GM12878 (cell line): ENCODE data around the gene CDC42EP3. TPM values are rescaled to one million over a fixed set of nuclear protein-coding genes. Genes with fewer than 3 reads are reported as not detected.

Source experiments
- ATAC-seq: fragments of 200-7000 bp; cut with Tn5 transposase; 3 replicates; pipeline ENCODE4 v1.9.1; 2020; ENCODE audit warnings: mild to moderate bottlenecking, moderate library complexity
- BruUV-seq: library from RNA; stranded (reverse); fragments of 400-500 nt; replicated peaks from 2 replicates; lab custom pipeline; 2021; lab: Mats Ljungman, UMichigan
- CTCF ChIA-PET: fragments of 300-600 bp; sonication (Branson Sonifier 250); formaldehyde crosslinking; extraction: SDS; loops from one replicate; lab custom pipeline; 2021; ENCODE audit warnings: inconsistent platforms; lab: Yijun Ruan, JAX
- POLR2A ChIA-PET: fragments of 350-600 bp; formaldehyde crosslinking; extraction: SDS; loops from one replicate; lab custom pipeline; 2021; ENCODE audit warnings: inconsistent platforms; lab: Charles Lee
- RAD21 ChIA-PET: fragments of 300-600 bp; sonication (Branson Sonifier 250); formaldehyde crosslinking; loops from one replicate; lab custom pipeline; 2023; ENCODE audit warnings: antibody characterized with exemption; ENCODE audit not compliant: unreplicated experiment; lab: Charles Lee
- SMC1A ChIA-PET: fragments of 300-600 bp; sonication (Branson Sonifier 250); formaldehyde crosslinking; loops from one replicate; lab custom pipeline; 2023; ENCODE audit not compliant: unreplicated experiment, uncharacterized antibody; lab: Charles Lee
- DNase-seq: peaks from one replicate; pipeline ENCODE4 v3.0.0-alpha.2; 2011; ENCODE audit warnings: low read depth, low spot score
- FAIRE-seq: peaks from 3 replicates; lab custom pipeline; 2011; peaks lifted over from hg19 to GRCh38; lab: Jason Lieb, UNC
- H2AFZ ChIP-seq: 2 replicates; pipeline ENCODE4 v1.6.0; 2011; ENCODE audit warnings: low read depth, low read length, control low read depth; ENCODE audit not compliant: control insufficient read depth
- H3K27ac ChIP-seq: 2 replicates; pipeline ENCODE4 v1.5.1; 2011; ENCODE audit warnings: control low read depth; ENCODE audit not compliant: control insufficient read depth, insufficient read depth
- H3K27me3 ChIP-seq, 2 experiments: replicated peaks in 1 of 2; 2 replicates each; pipeline versions ENCODE4 v1.6.0 to v1.6.1; 2011; ENCODE audit warnings: low read length in 1 of 2; ENCODE audit not compliant: control insufficient read depth in 2 of 2, insufficient read depth in 2 of 2
- H3K36me3 ChIP-seq, 2 experiments: 2 replicates each; pipeline ENCODE4 v1.5.1; 2011; ENCODE audit warnings: low read length in 1 of 2; ENCODE audit not compliant: control insufficient read depth in 2 of 2, insufficient read depth in 2 of 2
- H3K4me1 ChIP-seq: 2 replicates; pipeline ENCODE4 v1.6.1; 2011; ENCODE audit warnings: mild to moderate bottlenecking, low read length, moderate library complexity, mixed read lengths; ENCODE audit not compliant: control insufficient read depth, insufficient read depth
- H3K4me2 ChIP-seq: 2 replicates; pipeline ENCODE4 v1.6.0; 2011; ENCODE audit warnings: control low read depth; ENCODE audit not compliant: control insufficient read depth, insufficient read depth
- H3K4me3 ChIP-seq: fragments of 200-600 bp; sonication (generic); 2 replicates; pipeline ENCODE4 v1.5.1; 2016
- H3K79me2 ChIP-seq: 2 replicates; pipeline ENCODE4 v1.6.0; 2011; ENCODE audit warnings: low read length; ENCODE audit not compliant: control insufficient read depth, insufficient read depth
- H3K9ac ChIP-seq: 2 replicates; pipeline ENCODE4 v1.8.0; 2011; ENCODE audit warnings: low read length, control low read depth, mixed read lengths; ENCODE audit not compliant: control insufficient read depth, insufficient read depth
- H3K9me3 ChIP-seq: replicated peaks from 3 replicates; pipeline ENCODE4 v1.5.1; 2011; ENCODE audit warnings: mild to moderate bottlenecking, low read length; ENCODE audit not compliant: control insufficient read depth, insufficient read depth
- H4K20me1 ChIP-seq: 2 replicates; pipeline ENCODE4 v1.6.0; 2011; ENCODE audit not compliant: control insufficient read depth, insufficient read depth
- ETV6 ChIP-seq, 2 experiments: fragments of 450-650 bp in 1 of 2; IDR thresholded peaks in 1 of 2; conservative IDR thresholded peaks in 1 of 2; 2 replicates each; pipeline ENCODE4 v1.6.1; 2014; ENCODE audit warnings: antibody characterized with exemption in 1 of 2, borderline replicate concordance in 1 of 2, low read depth in 1 of 2, mild to moderate bottlenecking in 1 of 2, moderate library complexity in 1 of 2
- FOXM1 ChIP-seq: IDR thresholded peaks from 2 replicates; pipeline ENCODE4 v1.6.1; 2012; ENCODE audit warnings: low read depth, mild to moderate bottlenecking, inconsistent platforms, low read length, moderate library complexity
- GATAD2B ChIP-seq: fragments of 450-650 bp; conservative IDR thresholded peaks from 2 replicates; pipeline ENCODE4 v1.6.1; 2017; ENCODE audit warnings: low read depth, mild to moderate bottlenecking, moderate library complexity
- MEF2A ChIP-seq: IDR thresholded peaks from 2 replicates; pipeline ENCODE4 v1.6.1; 2011; ENCODE audit warnings: low read depth, mild to moderate bottlenecking, low read length, moderate library complexity; ENCODE audit not compliant: insufficient read depth
- NR2C1 ChIP-seq: fragments of 450-650 bp; IDR thresholded peaks from 2 replicates; pipeline ENCODE4 v1.6.1; 2017; ENCODE audit warnings: antibody characterized with exemption, mild to moderate bottlenecking, moderate library complexity
- SIN3A ChIP-seq: IDR thresholded peaks from 2 replicates; pipeline ENCODE4 v1.6.1; 2012; ENCODE audit warnings: low read depth, low read length, improper control_type of control experiment
- ZNF274 ChIP-seq: IDR thresholded peaks from one replicate; pipeline ENCODE4 v1.8.0; 2011; ENCODE audit not compliant: insufficient read length, insufficient read depth
- ZNF384 ChIP-seq: IDR thresholded peaks from 2 replicates; pipeline ENCODE4 v1.6.1; 2012; ENCODE audit warnings: low read depth, mild to moderate bottlenecking, low read length, improper control_type of control experiment, borderline replicate concordance
- WGBS: methylation state at CpG from one replicate; pipeline ENCODE4 v1.1.6; 2016; ENCODE audit warnings: low lambda C conversion rate; ENCODE audit not compliant: insufficient replicate concordance, insufficient coverage; ENCODE audit errors: missing lambda C conversion rate; 5-methylcytosine and 5-hydroxymethylcytosine counted together
- in situ Hi-C: fragments of 300-500 bp; cut with MboI; formaldehyde crosslinking; loops from 9 replicates; pipeline ENCODE4 v1.14.3; 2018; ENCODE audit warnings: mixed read lengths
- intact Hi-C: fragments of 100-400 bp; cut with micrococcal nuclease; formaldehyde crosslinking; loops from one replicate; pipeline ENCODE4 v1.14.2; 2022; ENCODE audit not compliant: unreplicated experiment
- polyA plus RNA-seq, 11 experiments: library from polyadenylated mRNA; depleted of rRNA in 4 of 11; unstranded in 6 of 11; stranded (reverse) in 5 of 11; fragments of >200 nt; fragmentation: Nextera tagmentation in 4 of 11; fragmentation: Illumina TruSeq in 1 of 11; extraction: Ambion mirVana in 4 of 11; extraction: Trizol in 1 of 11; gene quantifications; 1 replicate in 1 of 11; 2 replicates in 10 of 11; pipeline versions ENCODE4 v1.2.1 to v1.2.3, GENCODE V29; 2011 to 2016; ENCODE audit warnings: inconsistent platforms in 2 of 11, missing spikeins in 2 of 11, low read depth in 1 of 11
- total RNA-seq, 4 experiments: library from RNA; depleted of rRNA in 3 of 4; stranded (reverse); fragments of >200 nt in 3 of 4; fragmentation: Illumina TruSeq in 1 of 4; extraction: Trizol in 1 of 4; gene quantifications; 2 replicates each; pipeline versions ENCODE4 v1.2.1 to v1.2.3, GENCODE V29; 2013 to 2021
- TF ChIP-seq, protein P1 (sequence below): fragments of 450-650 bp; IDR thresholded peaks from 2 replicates; pipeline ENCODE4 v1.6.1; 2016; ENCODE audit warnings: mild to moderate bottlenecking, moderate library complexity, borderline replicate concordance
- TF ChIP-seq, protein P2 (sequence below): fragments of 450-650 bp; IDR thresholded peaks from 2 replicates; pipeline ENCODE4 v1.6.1; 2017; ENCODE audit warnings: low read depth, mild to moderate bottlenecking, moderate library complexity
- TF ChIP-seq, protein P3 (sequence below): fragments of 450-650 bp; IDR thresholded peaks from 2 replicates; pipeline ENCODE4 v1.6.1; 2017; ENCODE audit warnings: antibody characterized with exemption, mild to moderate bottlenecking, moderate library complexity
- TF ChIP-seq, protein P4 (sequence below): fragments of 450-650 bp; conservative IDR thresholded peaks from 2 replicates; pipeline ENCODE4 v1.6.1; 2017; ENCODE audit warnings: mild to moderate bottlenecking, moderate library complexity

The CDC42EP3 gene
- total and polyA plus RNA-seq, 10 of the 15 experiments (the other 5 are each of a cell fraction or from before 2014, with no cell fraction given): 11.8 to 86.9 (median 52.9) TPM

DNA sequence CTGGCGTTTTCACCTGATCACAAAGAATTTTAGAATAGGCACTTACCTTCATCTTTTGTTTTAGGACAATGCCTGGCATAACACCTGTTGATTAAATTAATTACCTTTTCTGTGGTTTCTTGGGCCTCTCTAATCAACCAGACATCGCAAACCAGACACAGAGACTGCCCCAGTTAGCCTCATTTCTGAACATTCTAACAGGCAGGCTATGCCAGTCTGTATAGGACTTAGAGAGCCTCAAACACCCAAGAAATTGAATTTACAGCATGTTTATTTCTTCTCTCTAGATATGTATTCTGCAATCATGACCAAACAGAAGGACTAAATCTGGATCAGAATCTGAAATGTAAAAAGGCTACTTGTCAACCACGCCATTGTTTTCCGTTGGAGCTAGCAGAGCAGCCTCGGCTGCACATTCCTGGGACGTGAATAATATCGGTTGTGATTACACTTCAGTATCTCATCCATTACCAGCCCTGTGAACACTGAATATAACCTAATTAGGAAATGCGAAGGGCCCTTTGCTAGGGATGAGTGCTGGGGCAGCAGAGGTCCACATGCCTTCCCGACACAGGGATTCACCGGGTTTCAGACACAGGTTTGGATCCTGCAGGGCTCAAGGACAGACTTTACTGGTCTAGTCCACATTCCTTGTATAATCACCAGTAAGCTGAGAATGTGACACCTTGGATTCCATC is 17.5 kb upstream of the CDC42EP3 start:
- no peaks in the 10 kb centered on the region for H3K27me3 ChIP-seq
- no peak overlapping the region for H3K4me3 ChIP-seq
- ChIA-PET SMC1A (no interaction called here), RAD21 (no interaction called here), POLR2A (no interaction called here), CTCF (interaction anchor here (0.8 kb wide), 1 partner anchor 92 kb away, joined by 3 read pairs; no protein-coding TSS in a partner anchor)
- H3K36me3 ChIP-seq: no peaks in the 10 kb centered on the region
- no peak for FAIRE-seq
- no TSS peak for BruUV-seq
- intact Hi-C loops (no loop called here), in situ Hi-C loops (no loop called here)
- no peaks in the 10 kb centered on the region for H3K79me2 ChIP-seq
- H3K27ac ChIP-seq: no peak overlapping the region
- no peak overlapping the region for H2AFZ ChIP-seq
- no peak overlapping the region for H3K4me2 ChIP-seq
- no peak overlapping the region for H3K9ac ChIP-seq
- H4K20me1 ChIP-seq: no peaks in the 10 kb centered on the region
- no peak for DNase-seq
- H3K9me3 ChIP-seq: peaks cover 2% of the 10 kb centered on the region; the same call in 1 of the 3 replicates
- no peak for ATAC-seq
- 66% methylated on average over 10 of the region's 10 CpGs for WGBS
- no peaks in the 10 kb centered on the region for H3K4me1 ChIP-seq
- TF ChIP-seq, protein P1, sequence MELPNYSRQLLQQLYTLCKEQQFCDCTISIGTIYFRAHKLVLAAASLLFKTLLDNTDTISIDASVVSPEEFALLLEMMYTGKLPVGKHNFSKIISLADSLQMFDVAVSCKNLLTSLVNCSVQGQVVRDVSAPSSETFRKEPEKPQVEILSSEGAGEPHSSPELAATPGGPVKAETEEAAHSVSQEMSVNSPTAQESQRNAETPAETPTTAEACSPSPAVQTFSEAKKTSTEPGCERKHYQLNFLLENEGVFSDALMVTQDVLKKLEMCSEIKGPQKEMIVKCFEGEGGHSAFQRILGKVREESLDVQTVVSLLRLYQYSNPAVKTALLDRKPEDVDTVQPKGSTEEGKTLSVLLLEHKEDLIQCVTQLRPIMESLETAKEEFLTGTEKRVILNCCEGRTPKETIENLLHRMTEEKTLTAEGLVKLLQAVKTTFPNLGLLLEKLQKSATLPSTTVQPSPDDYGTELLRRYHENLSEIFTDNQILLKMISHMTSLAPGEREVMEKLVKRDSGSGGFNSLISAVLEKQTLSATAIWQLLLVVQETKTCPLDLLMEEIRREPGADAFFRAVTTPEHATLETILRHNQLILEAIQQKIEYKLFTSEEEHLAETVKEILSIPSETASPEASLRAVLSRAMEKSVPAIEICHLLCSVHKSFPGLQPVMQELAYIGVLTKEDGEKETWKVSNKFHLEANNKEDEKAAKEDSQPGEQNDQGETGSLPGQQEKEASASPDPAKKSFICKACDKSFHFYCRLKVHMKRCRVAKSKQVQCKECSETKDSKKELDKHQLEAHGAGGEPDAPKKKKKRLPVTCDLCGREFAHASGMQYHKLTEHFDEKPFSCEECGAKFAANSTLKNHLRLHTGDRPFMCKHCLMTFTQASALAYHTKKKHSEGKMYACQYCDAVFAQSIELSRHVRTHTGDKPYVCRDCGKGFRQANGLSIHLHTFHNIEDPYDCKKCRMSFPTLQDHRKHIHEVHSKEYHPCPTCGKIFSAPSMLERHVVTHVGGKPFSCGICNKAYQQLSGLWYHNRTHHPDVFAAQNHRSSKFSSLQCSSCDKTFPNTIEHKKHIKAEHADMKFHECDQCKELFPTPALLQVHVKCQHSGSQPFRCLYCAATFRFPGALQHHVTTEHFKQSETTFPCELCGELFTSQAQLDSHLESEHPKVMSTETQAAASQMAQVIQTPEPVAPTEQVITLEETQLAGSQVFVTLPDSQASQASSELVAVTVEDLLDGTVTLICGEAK: no peak
- no peak for TF ChIP-seq NR2C1
- TF ChIP-seq, protein P2, sequence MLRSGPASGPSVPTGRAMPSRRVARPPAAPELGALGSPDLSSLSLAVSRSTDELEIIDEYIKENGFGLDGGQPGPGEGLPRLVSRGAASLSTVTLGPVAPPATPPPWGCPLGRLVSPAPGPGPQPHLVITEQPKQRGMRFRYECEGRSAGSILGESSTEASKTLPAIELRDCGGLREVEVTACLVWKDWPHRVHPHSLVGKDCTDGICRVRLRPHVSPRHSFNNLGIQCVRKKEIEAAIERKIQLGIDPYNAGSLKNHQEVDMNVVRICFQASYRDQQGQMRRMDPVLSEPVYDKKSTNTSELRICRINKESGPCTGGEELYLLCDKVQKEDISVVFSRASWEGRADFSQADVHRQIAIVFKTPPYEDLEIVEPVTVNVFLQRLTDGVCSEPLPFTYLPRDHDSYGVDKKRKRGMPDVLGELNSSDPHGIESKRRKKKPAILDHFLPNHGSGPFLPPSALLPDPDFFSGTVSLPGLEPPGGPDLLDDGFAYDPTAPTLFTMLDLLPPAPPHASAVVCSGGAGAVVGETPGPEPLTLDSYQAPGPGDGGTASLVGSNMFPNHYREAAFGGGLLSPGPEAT: no peak
- TF ChIP-seq, protein P3, sequence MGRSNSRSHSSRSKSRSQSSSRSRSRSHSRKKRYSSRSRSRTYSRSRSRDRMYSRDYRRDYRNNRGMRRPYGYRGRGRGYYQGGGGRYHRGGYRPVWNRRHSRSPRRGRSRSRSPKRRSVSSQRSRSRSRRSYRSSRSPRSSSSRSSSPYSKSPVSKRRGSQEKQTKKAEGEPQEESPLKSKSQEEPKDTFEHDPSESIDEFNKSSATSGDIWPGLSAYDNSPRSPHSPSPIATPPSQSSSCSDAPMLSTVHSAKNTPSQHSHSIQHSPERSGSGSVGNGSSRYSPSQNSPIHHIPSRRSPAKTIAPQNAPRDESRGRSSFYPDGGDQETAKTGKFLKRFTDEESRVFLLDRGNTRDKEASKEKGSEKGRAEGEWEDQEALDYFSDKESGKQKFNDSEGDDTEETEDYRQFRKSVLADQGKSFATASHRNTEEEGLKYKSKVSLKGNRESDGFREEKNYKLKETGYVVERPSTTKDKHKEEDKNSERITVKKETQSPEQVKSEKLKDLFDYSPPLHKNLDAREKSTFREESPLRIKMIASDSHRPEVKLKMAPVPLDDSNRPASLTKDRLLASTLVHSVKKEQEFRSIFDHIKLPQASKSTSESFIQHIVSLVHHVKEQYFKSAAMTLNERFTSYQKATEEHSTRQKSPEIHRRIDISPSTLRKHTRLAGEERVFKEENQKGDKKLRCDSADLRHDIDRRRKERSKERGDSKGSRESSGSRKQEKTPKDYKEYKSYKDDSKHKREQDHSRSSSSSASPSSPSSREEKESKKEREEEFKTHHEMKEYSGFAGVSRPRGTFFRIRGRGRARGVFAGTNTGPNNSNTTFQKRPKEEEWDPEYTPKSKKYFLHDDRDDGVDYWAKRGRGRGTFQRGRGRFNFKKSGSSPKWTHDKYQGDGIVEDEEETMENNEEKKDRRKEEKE: no peak
- no peak for TF ChIP-seq MEF2A
- no peak for TF ChIP-seq ZNF384
- no peak for TF ChIP-seq ETV6 (conservative IDR thresholded peaks at IDR 0.05 in 1 of 2, IDR thresholded peaks at IDR 0.05 in 1 of 2; ENCODE audit: borderline replicate concordance in 1 of 2, low read depth in 1 of 2)
- no peak for TF ChIP-seq ZNF274
- TF ChIP-seq, protein P4, sequence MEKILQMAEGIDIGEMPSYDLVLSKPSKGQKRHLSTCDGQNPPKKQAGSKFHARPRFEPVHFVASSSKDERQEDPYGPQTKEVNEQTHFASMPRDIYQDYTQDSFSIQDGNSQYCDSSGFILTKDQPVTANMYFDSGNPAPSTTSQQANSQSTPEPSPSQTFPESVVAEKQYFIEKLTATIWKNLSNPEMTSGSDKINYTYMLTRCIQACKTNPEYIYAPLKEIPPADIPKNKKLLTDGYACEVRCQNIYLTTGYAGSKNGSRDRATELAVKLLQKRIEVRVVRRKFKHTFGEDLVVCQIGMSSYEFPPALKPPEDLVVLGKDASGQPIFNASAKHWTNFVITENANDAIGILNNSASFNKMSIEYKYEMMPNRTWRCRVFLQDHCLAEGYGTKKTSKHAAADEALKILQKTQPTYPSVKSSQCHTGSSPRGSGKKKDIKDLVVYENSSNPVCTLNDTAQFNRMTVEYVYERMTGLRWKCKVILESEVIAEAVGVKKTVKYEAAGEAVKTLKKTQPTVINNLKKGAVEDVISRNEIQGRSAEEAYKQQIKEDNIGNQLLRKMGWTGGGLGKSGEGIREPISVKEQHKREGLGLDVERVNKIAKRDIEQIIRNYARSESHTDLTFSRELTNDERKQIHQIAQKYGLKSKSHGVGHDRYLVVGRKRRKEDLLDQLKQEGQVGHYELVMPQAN: no peak
- TF ChIP-seq FOXM1: no peak
- TF ChIP-seq SIN3A: no peak
- no peak for TF ChIP-seq GATAD2B
